Naive thymus-derived CD4-positive, alpha-beta T cell (primary cell): Measurements from ENCODE around the gene ALPG. TPM values are rescaled to one million over a fixed set of nuclear protein-coding genes. Genes with fewer than 3 reads are reported as not detected.
A peak's percentile ranks its signal among the peaks of the same experiment; 100 is the strongest.
"Not testable (repeated sequence)": the region's sequence is repeated elsewhere in the genome, so short reads cannot be mapped to it uniquely, and the experiment has no call there.

ENCODE experiments used
- ATAC-seq: fragments of 150-1000 bp; cut with Tn5 transposase; 2 replicates; pipeline ENCODE4 v1.10.0; 2021; ENCODE audit warnings: mild to moderate bottlenecking, moderate library complexity
- CTCF ChIA-PET: fragments of 350-600 bp; sonication (Branson Sonifier 250); formaldehyde crosslinking; loops from one replicate; lab custom pipeline; 2021; ENCODE audit warnings: antibody characterized with exemption; lab: Charles Lee
- POLR2A ChIA-PET: fragments of 350-600 bp; sonication (Branson Sonifier 250); formaldehyde crosslinking; loops from one replicate; lab custom pipeline; 2021; ENCODE audit warnings: antibody characterized with exemption, inconsistent platforms; lab: Charles Lee
- DNase-seq, 9 donors: peaks; one replicate each; pipeline versions ENCODE4 v3.0.0 to v3.0.0-alpha.2; 2020 to 2022; ENCODE audit warnings: mixed read lengths in 1 of 9
- H3K27ac ChIP-seq: one replicate; pipeline ENCODE4 v1.7.0; 2013; ENCODE audit warnings: mild to moderate bottlenecking, low read depth, low read length, moderate library complexity
- H3K27me3 ChIP-seq, 2 donors: one replicate each; pipeline ENCODE4 v1.7.0; 2013; ENCODE audit warnings: low read length in 2 of 2, mild to moderate bottlenecking in 2 of 2, moderate library complexity in 2 of 2; ENCODE audit not compliant: control insufficient read depth in 2 of 2, insufficient read depth in 2 of 2
- H3K36me3 ChIP-seq, 3 experiments: 1 replicate in 2 of 3; 2 replicates in 1 of 3; pipeline ENCODE4 v1.7.0; 2013; ENCODE audit warnings: low read length in 3 of 3, mild to moderate bottlenecking in 3 of 3, moderate library complexity in 1 of 3; ENCODE audit not compliant: insufficient read depth in 3 of 3, control insufficient read depth in 2 of 3
- H3K4me1 ChIP-seq, 2 donors: one replicate each; pipeline ENCODE4 v1.7.0; 2013; ENCODE audit warnings: low read length in 2 of 2, mild to moderate bottlenecking in 2 of 2, moderate library complexity in 1 of 2; ENCODE audit not compliant: control insufficient read depth in 2 of 2, insufficient read depth in 2 of 2
- H3K4me3 ChIP-seq: 2 replicates; pipeline ENCODE4 v1.7.0; 2013; ENCODE audit warnings: mild to moderate bottlenecking, low read length
- H3K9me3 ChIP-seq, 3 experiments: 1 replicate in 2 of 3; 2 replicates in 1 of 3; pipeline ENCODE4 v1.7.0; 2013; ENCODE audit warnings: low read length in 3 of 3; ENCODE audit not compliant: control insufficient read depth in 2 of 3
- H3K27ac Mint-ChIP-seq, 9 donors: one replicate each; pipeline ENCODE4 v1.8.0; 2020 to 2022; ENCODE audit warnings: mixed read lengths in 9 of 9, mild to moderate bottlenecking in 8 of 9, moderate library complexity in 5 of 9, inconsistent platforms in 2 of 9
- H3K27me3 Mint-ChIP-seq, 5 donors: one replicate each; pipeline ENCODE4 v1.8.0; 2021 to 2022; ENCODE audit warnings: mixed read lengths in 5 of 5, mild to moderate bottlenecking in 1 of 5
- H3K36me3 Mint-ChIP-seq, 5 donors: one replicate each; pipeline ENCODE4 v1.8.0; 2020 to 2022; ENCODE audit warnings: mixed read lengths in 5 of 5, mild to moderate bottlenecking in 3 of 5, inconsistent platforms in 1 of 5
- H3K4me1 Mint-ChIP-seq, 7 donors: one replicate each; pipeline ENCODE4 v1.8.0; 2020 to 2022; ENCODE audit warnings: mixed read lengths in 7 of 7, mild to moderate bottlenecking in 3 of 7, inconsistent platforms in 1 of 7
- H3K4me3 Mint-ChIP-seq, 10 donors: one replicate each; pipeline ENCODE4 v1.8.0; 2020 to 2022; ENCODE audit warnings: mild to moderate bottlenecking in 10 of 10, mixed read lengths in 10 of 10, moderate library complexity in 6 of 10, inconsistent platforms in 2 of 10
- H3K9me3 Mint-ChIP-seq, 11 donors: one replicate each; pipeline ENCODE4 v1.8.0; 2020 to 2022; ENCODE audit warnings: mixed read lengths in 11 of 11, mild to moderate bottlenecking in 4 of 11, inconsistent platforms in 1 of 11, moderate library complexity in 1 of 11
- intact Hi-C, 2 donors: fragments of 100-400 bp; cut with micrococcal nuclease; formaldehyde crosslinking; loops; one replicate each; pipeline ENCODE4 v1.15.1; 2023
- polyA plus RNA-seq, 2 donors: library from polyadenylated mRNA; unstranded; fragments of 300-500 nt; fragmentation: Illumina TruSeq; gene quantifications; one replicate each; pipeline ENCODE4 v1.2.3, GENCODE V29; 2021
- total RNA-seq, 6 experiments: library from RNA in 5 of 6; stranded (reverse) in 5 of 6; gene quantifications; 1 replicate in 5 of 6; 2 replicates in 1 of 6; pipeline ENCODE4 v1.2.3 and lab custom pipeline; 2021 to 2026

ALPG gene
- total and polyA plus RNA-seq, 7 experiments from 2014 or later, result not detected

- H3K27me3 ChIP-seq, result not testable (repeated sequence)
- peaks cover 20 to 37% (median 30%) of the 10 kb centered on the region in 7 donors for H3K4me1 Mint-ChIP-seq
- CTCF ChIA-PET, result interaction anchor here (0.8 kb wide), 1 partner anchor 457 kb away, joined by 3 read pairs; no protein-coding TSS in a partner anchor
These were observed 41.6 kb upstream of the ALPG start for GRCh38 chr2:232364806-232365594.

GRCh38 chr2:232365621-232366321 is 40.9 kb upstream of the ALPG start:
- H3K27me3 Mint-ChIP-seq, result no peaks in the 10 kb centered on the region

More at GRCh38 chr2:232364806-232365594, 41.6 kb upstream of the ALPG start:
- H3K27ac ChIP-seq, POLR2A ChIA-PET, intact Hi-C loops, ATAC-seq, H3K36me3 Mint-ChIP-seq, DNase-seq, H3K27me3 Mint-ChIP-seq, H3K4me3 ChIP-seq, H3K36me3 ChIP-seq, H3K9me3 ChIP-seq, H3K9me3 Mint-ChIP-seq: not testable (repeated sequence)
- Mint-ChIP-seq H3K27ac (peak overlapping the region in 5 of 9 donors; percentile 7 to 97 (median 60)), H3K4me3 (peak overlapping the region in 8 of 10 donors; percentile 9 to 93 (median 45))
- H3K4me1 ChIP-seq, result peaks cover 0 to 17% of the 10 kb centered on the region in 2 donors

GRCh38 chr2:232366461-232366860 is 40.2 kb upstream of the ALPG start:
- H3K36me3 ChIP-seq, CTCF ChIA-PET, H3K9me3 ChIP-seq, H3K27me3 ChIP-seq, H3K9me3 Mint-ChIP-seq, H3K4me3 ChIP-seq, ATAC-seq, intact Hi-C loops, POLR2A ChIA-PET, H3K4me3 Mint-ChIP-seq, H3K27ac ChIP-seq, H3K27me3 Mint-ChIP-seq, DNase-seq, H3K36me3 Mint-ChIP-seq: not testable (repeated sequence)
- Mint-ChIP-seq H3K27ac (peak overlapping the region in 2 of 9 donors; percentile 58 to 65), H3K4me1 (peaks cover 20 to 37% (median 30%) of the 10 kb centered on the region in 7 donors)
- peaks cover 0 to 17% of the 10 kb centered on the region in 2 donors for H3K4me1 ChIP-seq

More at GRCh38 chr2:232365621-232366321, 40.9 kb upstream of the ALPG start:
- intact Hi-C loops, result no loop called here
- DNase-seq, result no peak
- peak; percentile 61 for ATAC-seq
- H3K4me1 Mint-ChIP-seq, result peaks cover 20 to 37% (median 30%) of the 10 kb centered on the region in 7 donors
- Histone ChIP-seq H3K9me3 (no peaks in the 10 kb centered on the region), H3K27ac (no peak overlapping the region), H3K4me1 (peaks cover 0 to 17% of the 10 kb centered on the region in 2 donors), H3K36me3 (no peaks in the 10 kb centered on the region), H3K27me3 (no peaks in the 10 kb centered on the region), H3K4me3 (no peak overlapping the region)
- POLR2A ChIA-PET, result no interaction called here
- H3K36me3 Mint-ChIP-seq, result peaks cover 0 to under 1% (median 0%) of the 10 kb centered on the region in 5 donors
- H3K4me3 Mint-ChIP-seq, result peak overlapping the region in 1 of 10 donors; percentile 19
- peak overlapping the region in 1 of 9 donors; percentile 46 for H3K27ac Mint-ChIP-seq
- H3K9me3 Mint-ChIP-seq, result peaks cover 0 to 2% (median 0%) of the 10 kb centered on the region in 11 donors
- CTCF ChIA-PET, result no interaction called here

GRCh38 chr2:232367016-232367415 is 39.6 kb upstream of the ALPG start:
- no peaks in the 10 kb centered on the region for H3K36me3 Mint-ChIP-seq
- no peak overlapping the region for H3K4me3 ChIP-seq
- peak overlapping the region in 1 of 9 donors; percentile 58 for H3K27ac Mint-ChIP-seq
- H3K4me1 Mint-ChIP-seq, result peaks cover 20 to 36% (median 30%) of the 10 kb centered on the region in 7 donors
- H3K9me3 Mint-ChIP-seq, result peaks cover 0 to 2% (median 0%) of the 10 kb centered on the region in 11 donors
- no peaks in the 10 kb centered on the region for H3K27me3 Mint-ChIP-seq
- no peak overlapping the region for H3K27ac ChIP-seq
- DNase-seq (no peak), ATAC-seq (no peak)
- CTCF ChIA-PET, result no interaction called here
- POLR2A ChIA-PET, result no interaction called here
- no peak overlapping the region for H3K4me3 Mint-ChIP-seq
- no peaks in the 10 kb centered on the region for H3K27me3 ChIP-seq
- no peaks in the 10 kb centered on the region for H3K9me3 ChIP-seq
- intact Hi-C loops, result no loop called here
- peaks cover 0 to 17% of the 10 kb centered on the region in 2 donors for H3K4me1 ChIP-seq
- no peaks in the 10 kb centered on the region for H3K36me3 ChIP-seq

- no peak overlapping the region for H3K27ac ChIP-seq
- Mint-ChIP-seq H3K27me3 (no peaks in the 10 kb centered on the region), H3K4me1 (peaks cover 14 to 29% (median 23%) of the 10 kb centered on the region in 7 donors), H3K36me3 (no peaks in the 10 kb centered on the region), H3K27ac (no peak overlapping the region), H3K4me3 (no peak overlapping the region), H3K9me3 (no peaks in the 10 kb centered on the region)
- H3K4me3 ChIP-seq, result no peak overlapping the region
- ATAC-seq (no peak), DNase-seq (no peak)
- H3K9me3 ChIP-seq, result no peaks in the 10 kb centered on the region
- H3K36me3 ChIP-seq, result no peaks in the 10 kb centered on the region
- ChIA-PET POLR2A (no interaction called here), CTCF (no interaction called here)
- H3K27me3 ChIP-seq, result no peaks in the 10 kb centered on the region
- peaks cover 0 to 11% of the 10 kb centered on the region in 2 donors for H3K4me1 ChIP-seq
- intact Hi-C loops, result no loop called here
These were observed 38.9 kb upstream of the ALPG start for GRCh38 chr2:232367591-232368233.

GRCh38 chr2:232368311-232368731 is 38.3 kb upstream of the ALPG start:
- DNase-seq (no peak), ATAC-seq (no peak)
- no peaks in the 10 kb centered on the region for H3K9me3 Mint-ChIP-seq
- H3K9me3 ChIP-seq, result no peaks in the 10 kb centered on the region
- H3K36me3 ChIP-seq, result no peaks in the 10 kb centered on the region
- no peak overlapping the region for H3K27ac Mint-ChIP-seq
- H3K27me3 Mint-ChIP-seq, result no peaks in the 10 kb centered on the region
- ChIA-PET POLR2A (no interaction called here), CTCF (no interaction called here)
- H3K4me1 ChIP-seq, result peaks cover 0 to 5% of the 10 kb centered on the region in 2 donors
- intact Hi-C loops, result no loop called here
- no peak overlapping the region for H3K4me3 Mint-ChIP-seq
- no peak overlapping the region for H3K4me3 ChIP-seq
- H3K36me3 Mint-ChIP-seq, result no peaks in the 10 kb centered on the region
- peaks cover 14 to 24% (median 20%) of the 10 kb centered on the region in 7 donors for H3K4me1 Mint-ChIP-seq
- no peak overlapping the region for H3K27ac ChIP-seq
- H3K27me3 ChIP-seq, result no peaks in the 10 kb centered on the region
